Measurements from ENCODE around the gene SLC9A3.

DNA sequence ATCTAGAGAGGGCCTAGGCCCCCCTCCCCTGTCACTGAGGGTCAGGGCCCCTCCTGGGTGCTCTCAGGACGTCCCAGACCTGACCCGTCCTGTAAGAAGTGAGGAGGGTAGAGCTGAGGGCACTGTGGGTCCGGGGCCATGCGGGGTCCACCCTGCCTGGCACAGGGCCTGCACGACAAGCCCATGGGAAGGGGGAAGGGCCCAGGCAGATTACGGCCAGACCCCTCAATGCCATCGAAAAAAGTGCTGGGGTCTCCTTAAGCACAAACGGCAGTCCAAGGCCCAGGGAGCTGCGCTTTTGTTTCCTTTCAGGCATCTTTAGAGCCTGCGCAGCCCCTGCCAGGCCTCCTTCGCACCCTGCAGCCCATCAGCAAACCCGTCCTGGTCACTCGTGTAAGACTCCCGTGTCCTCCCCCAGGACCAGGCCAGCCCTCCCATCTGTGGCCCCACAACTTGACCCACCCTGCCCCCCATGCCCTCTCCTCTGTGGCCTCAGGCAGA, 85.7 kb downstream of the SLC9A3 start:
- no peak for TF ChIP-seq HDGF (IDR thresholded peaks at IDR 0.05; ENCODE audit: borderline replicate concordance)
- no peak for TF ChIP-seq BHLHE40 (IDR thresholded peaks at IDR 0.05; ENCODE audit: borderline replicate concordance)
- TF ChIP-seq TARDBP (IDR thresholded peaks at IDR 0.05) = no peak
- no peak for TF ChIP-seq FOXK2 (IDR thresholded peaks at IDR 0.05)
- TF ChIP-seq FOXM1 (IDR thresholded peaks at IDR 0.05; ENCODE audit: borderline replicate concordance) = no peak
- TF ChIP-seq SUZ12 (IDR thresholded peaks at IDR 0.05) = no peak
- TF ChIP-seq SP1 (IDR thresholded peaks at IDR 0.05) = no peak
- no peak for TF ChIP-seq CTBP1 (IDR thresholded peaks at IDR 0.05; ENCODE audit: borderline replicate concordance)
- no peak for TF ChIP-seq PKNOX1 (IDR thresholded peaks at IDR 0.05)
- no peak for TF ChIP-seq NFRKB (IDR thresholded peaks at IDR 0.05)
- TF ChIP-seq ZNF384 (IDR thresholded peaks at IDR 0.05) = no peak
- TF ChIP-seq ELF4 (IDR thresholded peaks at IDR 0.05) = no peak
